Stimulated activated CD8-positive, alpha-beta memory T cell treated with anti-CD3 and anti-CD28 coated beads, Interleukin-12 subunit alpha, Interleukin-12 subunit beta, amount 100 ng/mL, for 4 hours (primary cell): ENCODE results near the gene SLC9A7.

Source experiments
- DNase-seq: peaks from one replicate; pipeline ENCODE4 v3.0.0-alpha.2; 2020; ENCODE audit warnings: low read depth

Gene SLC9A7

DNA sequence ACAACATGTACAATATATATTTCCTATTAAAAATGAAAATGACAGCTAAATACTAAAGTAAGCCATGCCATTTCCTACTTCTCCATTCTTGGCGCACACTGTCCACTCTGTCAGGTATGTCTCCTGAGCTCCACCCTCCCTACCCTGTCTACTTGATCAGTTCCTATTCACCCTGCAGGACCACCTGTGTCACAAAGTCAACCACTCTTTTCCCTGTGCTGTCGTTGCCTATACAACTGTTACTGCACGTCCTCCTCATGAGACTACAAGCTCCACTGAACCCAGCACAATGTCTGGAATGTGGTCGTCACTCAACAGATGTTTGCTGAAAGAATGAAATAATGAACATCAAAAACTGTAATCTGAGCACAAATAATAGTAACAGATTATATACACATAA lies 54.9 kb downstream of the SLC9A7 start:
- DNase-seq = no peak

DNA sequence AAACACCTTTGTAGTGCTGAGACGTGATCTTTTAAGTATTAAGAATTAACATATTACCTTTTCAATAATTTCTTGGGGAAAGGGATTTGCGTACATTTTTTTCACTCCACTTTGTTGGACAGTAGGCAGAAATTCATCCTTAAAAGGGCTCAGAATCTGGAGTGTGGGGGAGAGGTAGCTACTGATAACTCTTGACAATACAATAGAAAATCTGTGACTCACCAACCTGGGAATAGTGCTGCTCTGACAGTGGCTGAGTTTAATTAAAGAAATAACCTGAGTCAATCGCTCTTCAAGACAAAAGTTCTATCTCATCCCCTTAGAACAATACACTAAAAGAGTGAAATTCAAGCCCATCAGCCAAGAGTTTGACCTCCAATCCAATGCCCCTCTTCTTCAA lies 60.2 kb downstream of the SLC9A7 start:
- DNase-seq = no peak

DNA sequence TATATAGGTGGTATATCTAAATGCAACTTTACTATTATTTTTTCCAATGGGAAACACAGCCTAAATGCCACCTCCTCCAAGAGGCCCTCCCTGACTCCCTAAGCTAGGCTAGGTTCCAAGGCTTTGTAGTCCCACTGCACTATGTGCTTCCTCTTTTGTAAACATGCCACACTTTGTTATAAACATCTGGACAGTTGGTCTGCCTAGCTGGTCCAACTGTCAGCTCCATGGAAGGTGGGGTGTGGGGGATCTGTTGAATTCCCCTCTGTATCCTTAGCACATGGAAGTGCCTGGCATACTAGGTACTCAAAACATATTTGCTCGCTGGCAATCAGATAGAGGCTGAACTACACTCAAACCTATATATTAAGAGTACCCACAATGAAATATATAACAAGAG lies 63.4 kb downstream of the SLC9A7 start:
- DNase-seq = no peak

DNA sequence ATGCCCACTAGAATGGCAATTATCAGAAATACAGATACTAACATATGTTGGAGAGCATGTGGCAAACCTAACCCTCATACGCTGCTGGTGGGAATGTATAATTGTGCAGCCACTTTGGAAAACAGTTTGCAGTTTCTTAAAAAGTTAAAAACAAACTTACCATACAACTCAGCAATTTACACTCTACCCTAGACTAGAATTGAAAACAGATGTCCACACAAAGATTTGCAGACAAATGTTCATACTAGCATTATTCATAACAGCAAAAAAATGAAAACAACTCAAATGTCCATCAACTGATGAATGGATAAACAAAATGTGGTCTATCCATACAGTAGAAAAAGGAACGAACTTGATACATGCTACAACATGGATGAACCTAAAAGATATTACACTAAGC lies 64.4 kb downstream of the SLC9A7 start:
- DNase-seq = no peak

DNA sequence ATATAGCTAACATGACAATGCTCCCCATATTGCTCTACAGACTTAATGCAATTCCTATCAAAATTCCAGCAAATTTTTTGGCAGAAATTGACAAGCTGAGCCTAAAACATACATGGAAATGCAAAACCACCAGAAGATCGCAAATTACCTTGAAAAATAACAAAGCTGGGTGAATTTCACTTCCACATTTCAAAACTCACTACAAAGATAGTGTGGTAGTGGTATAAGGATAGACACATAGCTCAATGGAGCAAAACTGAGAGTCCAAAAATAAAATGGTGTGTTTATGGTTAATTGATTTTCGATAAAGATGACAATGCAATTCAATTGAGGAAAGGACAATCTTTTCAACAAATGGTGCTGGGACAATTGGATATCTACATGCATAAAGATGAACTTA lies 65.8 kb downstream of the SLC9A7 start:
- no peak for DNase-seq

- no peak for DNase-seq
Measured at GRCh38 chrX:46690818-46691217, 68.1 kb downstream of the SLC9A7 start.

GRCh38 chrX:46687619-46688018 lies 71.3 kb downstream of the SLC9A7 start:
- DNase-seq = no peak

- DNase-seq = no peak
Measured at GRCh38 chrX:46686003-46686645, 72.8 kb downstream of the SLC9A7 start.

DNA sequence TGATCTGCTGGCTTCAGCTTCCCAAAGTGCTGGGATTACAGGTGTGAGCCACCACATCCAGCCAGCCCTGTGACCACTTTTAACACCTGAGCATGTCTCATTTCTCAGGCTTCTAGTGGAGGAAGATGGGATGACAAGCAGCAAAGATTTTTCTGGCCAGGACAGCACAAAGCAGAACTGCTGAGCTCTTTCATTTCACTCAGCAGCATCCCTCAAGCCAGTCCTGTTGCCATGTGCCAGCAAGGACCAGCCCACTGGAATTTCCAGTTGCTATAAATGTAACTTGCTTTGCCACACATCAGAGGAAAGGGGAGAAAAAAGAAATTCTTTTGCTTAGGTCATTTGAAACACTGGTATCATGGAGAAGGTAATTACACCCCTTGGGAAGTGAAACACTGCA lies 75.9 kb downstream of the SLC9A7 start:
- DNase-seq = no peak

GRCh38 chrX:46681849-46682248 lies 77.1 kb downstream of the SLC9A7 start:
- DNase-seq = no peak

DNA sequence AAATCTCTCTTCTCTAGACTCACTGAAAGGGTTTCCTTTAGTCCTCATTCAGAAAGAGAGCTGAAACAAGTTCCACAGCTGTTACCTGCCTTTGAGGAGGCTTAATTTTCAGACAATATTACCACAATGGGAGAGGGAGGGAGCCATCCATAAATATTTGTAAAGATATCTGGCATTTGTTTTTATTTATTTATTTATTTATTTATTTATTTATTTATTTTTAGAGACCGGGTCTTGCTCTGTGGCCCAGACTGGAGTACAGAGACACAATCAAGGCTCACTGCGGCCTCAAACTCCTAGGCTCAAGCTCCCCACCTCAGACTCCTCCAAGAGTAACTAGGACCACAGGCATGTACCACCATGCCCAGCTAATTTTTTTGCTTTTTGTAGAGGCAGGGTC lies 80.7 kb downstream of the SLC9A7 start:
- DNase-seq = no peak

- DNase-seq = no peak
Measured at GRCh38 chrX:46676399-46677356, 82.2 kb downstream of the SLC9A7 start.

- DNase-seq = no peak
Measured at GRCh38 chrX:46673620-46674359, 85.1 kb downstream of the SLC9A7 start.

- DNase-seq = no peak
Measured at GRCh38 chrX:46670316-46670715, 88.6 kb downstream of the SLC9A7 start.

GRCh38 chrX:46666831-46667230 lies 92.1 kb downstream of the SLC9A7 start:
- no peak for DNase-seq

- DNase-seq = no peak
Measured at GRCh38 chrX:46665232-46666152, 93.4 kb downstream of the SLC9A7 start.

- DNase-seq = no peak
Measured at GRCh38 chrX:46662188-46662958, 96.5 kb downstream of the SLC9A7 start.

DNA sequence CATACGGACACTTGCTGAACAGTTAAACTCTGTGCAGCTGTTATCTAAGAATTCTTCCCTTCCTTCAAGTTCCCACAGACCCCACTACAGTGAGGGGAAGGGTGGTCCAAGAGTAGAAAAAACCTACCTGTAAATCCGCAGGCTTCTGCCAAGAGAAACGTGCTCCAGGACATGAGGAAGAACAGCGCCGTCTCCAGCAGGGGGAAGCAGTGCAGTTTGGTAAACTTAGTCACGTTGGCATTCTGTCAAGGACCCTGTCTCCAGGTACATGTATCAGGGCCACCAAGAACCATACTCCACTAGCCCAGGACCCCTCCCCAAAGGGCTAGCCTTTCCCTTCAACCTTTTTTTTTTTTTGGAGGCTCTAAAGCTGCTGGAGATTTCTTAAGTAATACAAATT lies 105.4 kb downstream of the SLC9A7 start:
- DNase-seq = no peak

GRCh38 chrX:46649421-46650260 lies 109.3 kb downstream of the SLC9A7 start:
- DNase-seq = no peak

DNA sequence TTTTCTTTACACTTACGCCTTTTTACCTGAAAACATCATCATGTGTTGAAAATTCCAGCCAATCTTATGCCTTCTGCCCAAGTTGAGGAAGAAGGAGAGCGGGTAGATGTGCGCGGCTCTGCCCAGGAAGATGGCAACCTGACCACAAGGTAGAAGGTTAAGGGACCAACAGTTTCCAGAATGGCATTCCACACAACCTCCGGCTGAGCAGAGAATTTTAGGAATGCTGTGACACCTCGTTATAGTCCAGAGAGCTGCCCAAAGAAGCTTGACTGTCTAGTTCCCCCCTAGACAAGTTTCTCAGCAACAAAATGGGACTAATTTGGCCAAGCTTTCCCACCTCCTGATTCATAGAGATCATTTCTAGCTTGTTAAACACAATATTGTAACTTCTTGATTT lies 110.3 kb downstream of the SLC9A7 start:
- DNase-seq = no peak
